HCT116 (cell line): ENCODE measurements around the gene ATG5.

ENCODE experiments used
- CBX3 ChIP-seq: IDR thresholded peaks from 2 replicates; pipeline ENCODE4 v1.6.1; 2012; ENCODE audit warnings: low read depth
- POLR2A ChIP-seq: IDR thresholded peaks from 2 replicates; pipeline ENCODE4 v1.7.0; 2011; ENCODE audit warnings: borderline replicate concordance; ENCODE audit not compliant: insufficient read depth, insufficient read length; ENCODE audit errors: extremely low read depth
- POLR2AphosphoS5 ChIP-seq: IDR thresholded peaks from 2 replicates; pipeline ENCODE4 v1.6.1; 2011; ENCODE audit warnings: mild to moderate bottlenecking, low read depth, low read length, moderate library complexity
- TF ChIP-seq, protein P1 (sequence below), 3 experiments: fragments of 200-600 bp in 1 of 3; sonication (generic) in 1 of 3; IDR thresholded peaks in 2 of 3; conservative IDR thresholded peaks in 1 of 3; 2 replicates each; pipeline ENCODE4 v1.5.1; 2012 to 2017; ENCODE audit warnings: low read depth in 2 of 3, low read length in 2 of 3, antibody characterized with exemption in 1 of 3, borderline replicate concordance in 1 of 3, control low read depth in 1 of 3, mild to moderate bottlenecking in 1 of 3, mixed read lengths in 1 of 3, mixed run types in 1 of 3, moderate library complexity in 1 of 3; ENCODE audit not compliant: insufficient read depth in 1 of 3
- TF ChIP-seq, protein P2 (sequence below): IDR thresholded peaks from 2 replicates; pipeline ENCODE4 v1.6.1; 2012

DNA sequence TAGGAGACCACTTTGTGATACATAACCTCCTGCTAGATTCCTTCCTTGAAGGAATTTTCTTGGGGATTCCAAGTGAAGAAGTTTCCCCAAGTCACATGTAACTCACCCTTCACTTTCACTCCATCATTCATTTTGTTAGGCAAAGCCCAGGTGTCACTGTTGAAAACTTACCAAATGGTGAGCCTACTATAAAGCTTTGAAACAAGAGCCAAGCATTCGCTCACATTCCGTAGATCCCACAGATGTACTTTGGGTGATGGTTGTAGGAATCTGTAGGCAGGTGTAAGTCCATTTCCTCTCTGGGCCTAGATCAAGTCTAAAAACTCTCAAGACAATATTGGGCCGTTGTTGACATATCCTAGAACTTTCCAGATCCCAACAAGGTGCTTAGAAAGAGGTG, 165.4 kb downstream of the ATG5 start:
- TF ChIP-seq CBX3 (no peak), POLR2A (no peak), POLR2AphosphoS5 (no peak)
- TF ChIP-seq, protein P1, sequence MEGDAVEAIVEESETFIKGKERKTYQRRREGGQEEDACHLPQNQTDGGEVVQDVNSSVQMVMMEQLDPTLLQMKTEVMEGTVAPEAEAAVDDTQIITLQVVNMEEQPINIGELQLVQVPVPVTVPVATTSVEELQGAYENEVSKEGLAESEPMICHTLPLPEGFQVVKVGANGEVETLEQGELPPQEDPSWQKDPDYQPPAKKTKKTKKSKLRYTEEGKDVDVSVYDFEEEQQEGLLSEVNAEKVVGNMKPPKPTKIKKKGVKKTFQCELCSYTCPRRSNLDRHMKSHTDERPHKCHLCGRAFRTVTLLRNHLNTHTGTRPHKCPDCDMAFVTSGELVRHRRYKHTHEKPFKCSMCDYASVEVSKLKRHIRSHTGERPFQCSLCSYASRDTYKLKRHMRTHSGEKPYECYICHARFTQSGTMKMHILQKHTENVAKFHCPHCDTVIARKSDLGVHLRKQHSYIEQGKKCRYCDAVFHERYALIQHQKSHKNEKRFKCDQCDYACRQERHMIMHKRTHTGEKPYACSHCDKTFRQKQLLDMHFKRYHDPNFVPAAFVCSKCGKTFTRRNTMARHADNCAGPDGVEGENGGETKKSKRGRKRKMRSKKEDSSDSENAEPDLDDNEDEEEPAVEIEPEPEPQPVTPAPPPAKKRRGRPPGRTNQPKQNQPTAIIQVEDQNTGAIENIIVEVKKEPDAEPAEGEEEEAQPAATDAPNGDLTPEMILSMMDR (IDR thresholded peaks at IDR 0.05 in 2 of 3, conservative IDR thresholded peaks at IDR 0.05 in 1 of 3; ENCODE audit: borderline replicate concordance in 1 of 3, insufficient read depth in 1 of 3, low read depth in 2 of 3, low read length in 2 of 3), result no peak
- TF ChIP-seq, protein P2, sequence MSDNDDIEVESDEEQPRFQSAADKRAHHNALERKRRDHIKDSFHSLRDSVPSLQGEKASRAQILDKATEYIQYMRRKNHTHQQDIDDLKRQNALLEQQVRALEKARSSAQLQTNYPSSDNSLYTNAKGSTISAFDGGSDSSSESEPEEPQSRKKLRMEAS, result no peak
